ENCODE results near the gene PRC1. TPM values are rescaled to one million over a fixed set of nuclear protein-coding genes. Genes with fewer than 3 reads are reported as not detected.

The PRC1 gene
- total RNA-seq, 1 donor from 2014 or later = 19.5 TPM

- DNase-seq (ENCODE audit: low spot score) = peak; percentile 87
- no peak for TF ChIP-seq CTCF (IDR thresholded peaks at IDR 0.05; ENCODE audit: unreplicated experiment)
- H3K9me3 Mint-ChIP-seq (ENCODE audit: unreplicated experiment) = no peaks in the 10 kb centered on the region
- H3K4me1 Mint-ChIP-seq (ENCODE audit: unreplicated experiment) = peaks cover 20% of the 10 kb centered on the region
- H3K27me3 Mint-ChIP-seq (ENCODE audit: unreplicated experiment) = peaks cover 2% of the 10 kb centered on the region
- peak within 1 kb of the TSS; percentile 90 for H3K4me3 Mint-ChIP-seq (ENCODE audit: unreplicated experiment)
- peaks cover 10% of the 10 kb centered on the region for H3K36me3 Mint-ChIP-seq (ENCODE audit: low read depth, unreplicated experiment)
- peak within 1 kb of the TSS; percentile 53 for H3K27ac Mint-ChIP-seq (ENCODE audit: unreplicated experiment)
These were observed 59.2 kb downstream of the PRC1 start, which contains the start of gene UNC45A for GRCh38 chr15:90934949-90935751. Gene UNC45A (plus strand): TSS chr15:90935285. CDS start chr15:90935325, 40 bp downstream.

GRCh38 chr15:90934256-90934948, 59.9 kb downstream of the PRC1 start:
- H3K27ac Mint-ChIP-seq (ENCODE audit: unreplicated experiment) = peak overlapping the region; percentile 53
- H3K4me3 Mint-ChIP-seq (ENCODE audit: unreplicated experiment) = peak overlapping the region; percentile 90
- DNase-seq (ENCODE audit: low spot score) = peak; percentile 88
- peaks cover 20% of the 10 kb centered on the region for H3K4me1 Mint-ChIP-seq (ENCODE audit: unreplicated experiment)
- TF ChIP-seq CTCF (IDR thresholded peaks at IDR 0.05; ENCODE audit: unreplicated experiment) = peak; percentile 42
- peaks cover 2% of the 10 kb centered on the region for H3K27me3 Mint-ChIP-seq (ENCODE audit: unreplicated experiment)
- peaks cover 9% of the 10 kb centered on the region for H3K36me3 Mint-ChIP-seq (ENCODE audit: low read depth, unreplicated experiment)
- no peaks in the 10 kb centered on the region for H3K9me3 Mint-ChIP-seq (ENCODE audit: unreplicated experiment)

GRCh38 chr15:90933301-90933700, 61.0 kb downstream of the PRC1 start:
- Mint-ChIP-seq H3K27me3 (ENCODE audit: unreplicated experiment) (peaks cover 2% of the 10 kb centered on the region), H3K9me3 (ENCODE audit: unreplicated experiment) (no peaks in the 10 kb centered on the region), H3K4me3 (ENCODE audit: unreplicated experiment) (no peak overlapping the region), H3K36me3 (ENCODE audit: low read depth, unreplicated experiment) (peaks cover 9% of the 10 kb centered on the region), H3K27ac (ENCODE audit: unreplicated experiment) (no peak overlapping the region), H3K4me1 (ENCODE audit: unreplicated experiment) (peaks cover 20% of the 10 kb centered on the region)
- no peak for TF ChIP-seq CTCF (IDR thresholded peaks at IDR 0.05; ENCODE audit: unreplicated experiment)
- no peak for DNase-seq (ENCODE audit: low spot score)

GRCh38 chr15:90932660-90932991, 61.7 kb downstream of the PRC1 start:
- H3K4me1 Mint-ChIP-seq (ENCODE audit: unreplicated experiment) = peaks cover 20% of the 10 kb centered on the region
- no peak for DNase-seq (ENCODE audit: low spot score)
- H3K27me3 Mint-ChIP-seq (ENCODE audit: unreplicated experiment) = peaks cover 2% of the 10 kb centered on the region
- no peak overlapping the region for H3K27ac Mint-ChIP-seq (ENCODE audit: unreplicated experiment)
- no peaks in the 10 kb centered on the region for H3K9me3 Mint-ChIP-seq (ENCODE audit: unreplicated experiment)
- no peak overlapping the region for H3K4me3 Mint-ChIP-seq (ENCODE audit: unreplicated experiment)
- peaks cover 5% of the 10 kb centered on the region for H3K36me3 Mint-ChIP-seq (ENCODE audit: low read depth, unreplicated experiment)
- TF ChIP-seq CTCF (IDR thresholded peaks at IDR 0.05; ENCODE audit: unreplicated experiment) = no peak
